Endothelial cell of umbilical vein (primary cell): ENCODE measurements around the gene USP35. TPM values are rescaled to one million over a fixed set of nuclear protein-coding genes. Genes with fewer than 3 reads are reported as not detected.

Experiments used
- BruUV-seq: library from RNA; stranded (reverse); fragments of 400-500 nt; replicated peaks from 2 replicates; lab custom pipeline; 2021; lab: Mats Ljungman, UMichigan
- CTCF ChIA-PET: fragments of 300-600, 350-600 bp; sonication (Branson Sonifier 250); formaldehyde crosslinking; loops from one replicate; lab custom pipeline; 2021; ENCODE audit warnings: antibody characterized with exemption, inconsistent platforms; lab: Charles Lee
- POLR2A ChIA-PET: fragments of 300-600, 350-600 bp; sonication (Branson Sonifier 250); formaldehyde crosslinking; loops from one replicate; lab custom pipeline; 2021; ENCODE audit warnings: antibody characterized with exemption, inconsistent platforms; lab: Charles Lee
- DNase-seq: peaks from one replicate; pipeline ENCODE4 v3.0.0-alpha.2; 2011; ENCODE audit warnings: low read depth, low spot score
- FAIRE-seq: peaks from 2 replicates; lab custom pipeline; 2011; peaks lifted over from hg19 to GRCh38; lab: Jason Lieb, UNC
- H2AFZ ChIP-seq: 2 replicates; pipeline ENCODE4 v1.6.0; 2012; ENCODE audit warnings: low read depth, low read length, control low read depth, inconsistent platforms
- H3K27ac ChIP-seq: 2 replicates; pipeline ENCODE4 v1.5.1; 2011; ENCODE audit warnings: low read depth, mild to moderate bottlenecking, control low read depth, low read length, moderate library complexity; ENCODE audit not compliant: insufficient read depth
- H3K27me3 ChIP-seq, 2 experiments: 2 replicates each; pipeline versions ENCODE4 v1.6.0 to v1.6.1; 2011; ENCODE audit warnings: low read length in 2 of 2, mixed read lengths in 1 of 2; ENCODE audit not compliant: control insufficient read depth in 2 of 2, insufficient read depth in 2 of 2
- H3K36me3 ChIP-seq, 2 experiments: 2 replicates in 1 of 2; 3 replicates in 1 of 2; pipeline ENCODE4 v1.5.1; 2011; ENCODE audit warnings: low read length in 2 of 2, mild to moderate bottlenecking in 1 of 2, moderate library complexity in 1 of 2; ENCODE audit not compliant: control insufficient read depth in 2 of 2, insufficient read depth in 2 of 2; ENCODE audit errors: extremely low read depth in 1 of 2
- H3K4me1 ChIP-seq: 3 replicates; pipeline ENCODE4 v1.5.1; 2011; ENCODE audit warnings: mild to moderate bottlenecking, low read length; ENCODE audit not compliant: control insufficient read depth, insufficient read depth; ENCODE audit errors: extremely low read depth
- H3K4me2 ChIP-seq: 2 replicates; pipeline ENCODE4 v1.6.1; 2011; ENCODE audit warnings: low read length, control low read depth, mixed read lengths; ENCODE audit not compliant: insufficient read depth
- H3K4me3 ChIP-seq, 3 experiments: fragments of 200-600 bp in 1 of 3; sonication (generic), shearing (Covaris generic) in 1 of 3; replicated peaks in 1 of 3; 2 replicates each; pipeline ENCODE4 v1.5.1; 2011 to 2016; ENCODE audit warnings: control low read depth in 3 of 3, low read length in 3 of 3, mild to moderate bottlenecking in 2 of 3, inconsistent platforms in 1 of 3, low read depth in 1 of 3, moderate library complexity in 1 of 3; ENCODE audit not compliant: insufficient read depth in 1 of 3
- H3K79me2 ChIP-seq: 2 replicates; pipeline ENCODE4 v1.6.0; 2012; ENCODE audit warnings: low read length, inconsistent platforms; ENCODE audit not compliant: control insufficient read depth, insufficient read depth
- H3K9ac ChIP-seq: replicated peaks from 2 replicates; pipeline ENCODE3; 2011; ENCODE audit warnings: low read length, control low read depth; ENCODE audit not compliant: insufficient read depth; ENCODE audit errors: extremely low read depth
- H3K9me1 ChIP-seq: replicated peaks from 3 replicates; pipeline ENCODE4 v1.6.0; 2011; ENCODE audit warnings: mild to moderate bottlenecking, low read length; ENCODE audit not compliant: control insufficient read depth, insufficient read depth; ENCODE audit errors: extremely low read depth
- H3K9me3 ChIP-seq: replicated peaks from 2 replicates; pipeline ENCODE4 v1.5.1; 2012; ENCODE audit warnings: low read length, inconsistent platforms; ENCODE audit not compliant: control insufficient read depth, insufficient read depth
- H4K20me1 ChIP-seq: replicated peaks from 2 replicates; pipeline ENCODE3; 2011; ENCODE audit warnings: mild to moderate bottlenecking, low read length; ENCODE audit not compliant: control insufficient read depth, insufficient read depth; ENCODE audit errors: extremely low read depth
- EZH2 ChIP-seq: IDR thresholded peaks from 2 replicates; pipeline ENCODE4 v1.6.1; 2012; ENCODE audit warnings: borderline replicate concordance, low read depth, mild to moderate bottlenecking, moderate library complexity, low read length, inconsistent platforms; ENCODE audit not compliant: severe bottlenecking
- FOS ChIP-seq: IDR thresholded peaks from 2 replicates; pipeline ENCODE4 v1.6.1; 2011; ENCODE audit warnings: mild to moderate bottlenecking, low read length, moderate library complexity, borderline replicate concordance; ENCODE audit not compliant: insufficient read depth
- GATA2 ChIP-seq: IDR thresholded peaks from 2 replicates; pipeline ENCODE4 v1.7.0; 2011; ENCODE audit warnings: low read depth, mild to moderate bottlenecking, moderate library complexity, mixed read lengths, low read length; ENCODE audit not compliant: insufficient read length, insufficient read depth
- JUN ChIP-seq: IDR thresholded peaks from 2 replicates; pipeline ENCODE4 v1.6.1; 2011; ENCODE audit warnings: borderline replicate concordance, low read depth; ENCODE audit not compliant: insufficient read length, insufficient read depth
- MYC ChIP-seq: IDR thresholded peaks from one replicate; pipeline ENCODE4 v1.6.1; 2011; ENCODE audit warnings: mild to moderate bottlenecking, low read depth, low read length
- POLR2A ChIP-seq: IDR thresholded peaks from 2 replicates; pipeline ENCODE4 v1.6.1; 2012; ENCODE audit warnings: low read depth, mild to moderate bottlenecking, control low read depth, low read length
- POLR2AphosphoS5 ChIP-seq: IDR thresholded peaks from 2 replicates; pipeline ENCODE4 v1.6.1; 2012; ENCODE audit warnings: low read depth, mild to moderate bottlenecking, control low read depth, low read length, moderate library complexity; ENCODE audit not compliant: insufficient read depth
- dilution Hi-C: fragments of 300-500 bp; cut with MboI; formaldehyde crosslinking; loops from one replicate; pipeline ENCODE4 v1.15.0; 2019; ENCODE audit warnings: low sequenced_read_pairs; ENCODE audit not compliant: extremely low pct_ligation_motif_present
- intact Hi-C: fragments of 100-400 bp; cut with micrococcal nuclease; formaldehyde crosslinking; loops from one replicate; pipeline ENCODE4 v1.10.0; 2022
- polyA plus RNA-seq, 4 experiments: library from polyadenylated mRNA; depleted of rRNA in 3 of 4; stranded (reverse) in 3 of 4; unstranded in 1 of 4; fragments of >200 nt; gene quantifications; 2 replicates each; pipeline versions ENCODE4 v1.2.1 to v1.2.3, GENCODE V29; 2011 to 2012; ENCODE audit warnings: missing spikeins in 1 of 4
- total RNA-seq: library from RNA; stranded (reverse); gene quantifications from 2 replicates; pipeline ENCODE4 v1.2.3, GENCODE V29; 2021
- TF ChIP-seq, protein P1 (sequence below), 2 donors: IDR thresholded peaks; 1 replicate in 1 of 2; 2 replicates in 1 of 2; pipeline ENCODE4 v1.5.1; 2011; ENCODE audit warnings: low read length in 2 of 2, mild to moderate bottlenecking in 2 of 2, moderate library complexity in 2 of 2, control low read depth in 1 of 2, inconsistent platforms in 1 of 2, low read depth in 1 of 2; ENCODE audit not compliant: insufficient read depth in 1 of 2; ENCODE audit errors: extremely low read depth in 1 of 2
- TF ChIP-seq, protein P2 (sequence below): IDR thresholded peaks from 2 replicates; pipeline ENCODE4 v1.6.1; 2011; ENCODE audit not compliant: insufficient read depth, insufficient read length

The USP35 gene
- total and polyA plus RNA-seq, 2 donors (not counting 3 experiments of a cell fraction or from before 2014, with no cell fraction given): 8.9 to 12.4 TPM

DNA sequence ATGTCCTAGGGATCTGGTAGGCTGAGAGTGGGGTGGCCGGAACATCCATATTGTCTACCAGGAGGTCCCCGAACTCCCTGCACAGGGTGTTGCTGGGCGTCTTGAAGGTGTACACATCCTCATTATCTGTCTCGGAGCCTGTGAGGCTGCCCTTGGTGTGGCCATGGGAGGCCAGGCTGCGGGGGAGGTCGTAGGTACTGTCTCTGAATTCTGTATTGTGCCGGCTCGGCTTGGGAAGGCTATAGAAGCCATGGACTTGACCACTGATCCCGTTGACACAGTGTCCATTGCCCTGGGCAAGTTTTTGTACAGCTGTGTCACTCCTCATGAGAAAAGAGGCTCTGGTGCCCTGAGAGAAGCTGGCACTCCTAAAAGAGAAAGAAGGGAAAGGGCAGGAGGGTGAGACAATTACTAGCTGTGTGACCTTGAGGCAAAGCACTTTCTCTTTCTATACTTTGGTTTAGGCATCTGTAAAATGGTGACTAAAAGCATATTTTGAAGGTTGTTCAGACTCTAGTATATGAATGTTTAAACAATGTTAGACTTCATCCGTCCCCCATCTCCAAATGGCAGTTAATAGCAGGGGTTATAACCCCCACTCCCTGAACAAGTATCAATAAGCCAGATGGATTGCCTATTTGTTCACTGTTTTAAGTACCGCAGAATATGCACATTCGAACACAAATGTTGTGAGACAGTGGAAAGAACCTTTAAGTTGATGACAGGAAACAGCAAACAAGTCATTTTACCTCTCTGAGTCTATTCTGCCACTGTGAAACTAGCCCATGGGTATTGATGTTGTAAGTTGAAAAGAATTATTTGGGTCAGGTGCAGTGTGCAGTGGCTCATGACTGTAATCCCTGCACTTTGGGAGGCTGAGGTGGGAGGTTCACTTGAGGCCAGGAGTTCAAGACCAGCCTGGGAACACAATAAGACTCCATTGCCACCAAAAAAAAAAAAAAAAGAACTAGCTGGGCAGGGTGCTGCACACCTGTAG is 38.3 kb downstream of the USP35 start:
- Histone ChIP-seq H3K36me3 (peaks cover 11 to 28% of the 10 kb centered on the region in 2 experiments), H3K9me1 (no peaks in the 10 kb centered on the region), H2AFZ (no peak overlapping the region), H3K79me2 (no peaks in the 10 kb centered on the region), H4K20me1 (no peaks in the 10 kb centered on the region), H3K27me3 (no peaks in the 10 kb centered on the region), H3K4me2 (no peak overlapping the region), H3K9me3 (no peaks in the 10 kb centered on the region), H3K27ac (no peak overlapping the region), H3K9ac (no peak overlapping the region), H3K4me1 (peaks cover 4% of the 10 kb centered on the region), H3K4me3 (no peak overlapping the region)
- BruUV-seq: TSS peak; percentile 80
- TF ChIP-seq POLR2AphosphoS5 (no peak), FOS (no peak), GATA2 (no peak), MYC (no peak), EZH2 (no peak), POLR2A (no peak), JUN (no peak)
- TF ChIP-seq, protein P1, sequence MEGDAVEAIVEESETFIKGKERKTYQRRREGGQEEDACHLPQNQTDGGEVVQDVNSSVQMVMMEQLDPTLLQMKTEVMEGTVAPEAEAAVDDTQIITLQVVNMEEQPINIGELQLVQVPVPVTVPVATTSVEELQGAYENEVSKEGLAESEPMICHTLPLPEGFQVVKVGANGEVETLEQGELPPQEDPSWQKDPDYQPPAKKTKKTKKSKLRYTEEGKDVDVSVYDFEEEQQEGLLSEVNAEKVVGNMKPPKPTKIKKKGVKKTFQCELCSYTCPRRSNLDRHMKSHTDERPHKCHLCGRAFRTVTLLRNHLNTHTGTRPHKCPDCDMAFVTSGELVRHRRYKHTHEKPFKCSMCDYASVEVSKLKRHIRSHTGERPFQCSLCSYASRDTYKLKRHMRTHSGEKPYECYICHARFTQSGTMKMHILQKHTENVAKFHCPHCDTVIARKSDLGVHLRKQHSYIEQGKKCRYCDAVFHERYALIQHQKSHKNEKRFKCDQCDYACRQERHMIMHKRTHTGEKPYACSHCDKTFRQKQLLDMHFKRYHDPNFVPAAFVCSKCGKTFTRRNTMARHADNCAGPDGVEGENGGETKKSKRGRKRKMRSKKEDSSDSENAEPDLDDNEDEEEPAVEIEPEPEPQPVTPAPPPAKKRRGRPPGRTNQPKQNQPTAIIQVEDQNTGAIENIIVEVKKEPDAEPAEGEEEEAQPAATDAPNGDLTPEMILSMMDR (IDR thresholded peaks at IDR 0.05; ENCODE audit: extremely low read depth in 1 of 2, insufficient read depth in 1 of 2, low read depth in 1 of 2, low read length in 2 of 2): no peak
- TF ChIP-seq, protein P2, sequence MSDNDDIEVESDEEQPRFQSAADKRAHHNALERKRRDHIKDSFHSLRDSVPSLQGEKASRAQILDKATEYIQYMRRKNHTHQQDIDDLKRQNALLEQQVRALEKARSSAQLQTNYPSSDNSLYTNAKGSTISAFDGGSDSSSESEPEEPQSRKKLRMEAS: no peak
- ChIA-PET POLR2A (no interaction called here), CTCF (interaction anchor here (1.0 to 5.7 kb wide), 12 partner anchors 11 to 359 kb away, joined by 3 to 254 read pairs (median 10); partner anchors contain the start of gene GAB2)
- intact Hi-C loops: no loop called here
- dilution Hi-C loops: no loop called here
- FAIRE-seq (no peak), DNase-seq (no peak)
